Measurements from ENCODE around the gene LRRD1.
"Not testable (repeated sequence)": the region's sequence is repeated elsewhere in the genome, so short reads cannot be mapped to it uniquely, and the experiment has no call there.

The LRRD1 gene

DNA sequence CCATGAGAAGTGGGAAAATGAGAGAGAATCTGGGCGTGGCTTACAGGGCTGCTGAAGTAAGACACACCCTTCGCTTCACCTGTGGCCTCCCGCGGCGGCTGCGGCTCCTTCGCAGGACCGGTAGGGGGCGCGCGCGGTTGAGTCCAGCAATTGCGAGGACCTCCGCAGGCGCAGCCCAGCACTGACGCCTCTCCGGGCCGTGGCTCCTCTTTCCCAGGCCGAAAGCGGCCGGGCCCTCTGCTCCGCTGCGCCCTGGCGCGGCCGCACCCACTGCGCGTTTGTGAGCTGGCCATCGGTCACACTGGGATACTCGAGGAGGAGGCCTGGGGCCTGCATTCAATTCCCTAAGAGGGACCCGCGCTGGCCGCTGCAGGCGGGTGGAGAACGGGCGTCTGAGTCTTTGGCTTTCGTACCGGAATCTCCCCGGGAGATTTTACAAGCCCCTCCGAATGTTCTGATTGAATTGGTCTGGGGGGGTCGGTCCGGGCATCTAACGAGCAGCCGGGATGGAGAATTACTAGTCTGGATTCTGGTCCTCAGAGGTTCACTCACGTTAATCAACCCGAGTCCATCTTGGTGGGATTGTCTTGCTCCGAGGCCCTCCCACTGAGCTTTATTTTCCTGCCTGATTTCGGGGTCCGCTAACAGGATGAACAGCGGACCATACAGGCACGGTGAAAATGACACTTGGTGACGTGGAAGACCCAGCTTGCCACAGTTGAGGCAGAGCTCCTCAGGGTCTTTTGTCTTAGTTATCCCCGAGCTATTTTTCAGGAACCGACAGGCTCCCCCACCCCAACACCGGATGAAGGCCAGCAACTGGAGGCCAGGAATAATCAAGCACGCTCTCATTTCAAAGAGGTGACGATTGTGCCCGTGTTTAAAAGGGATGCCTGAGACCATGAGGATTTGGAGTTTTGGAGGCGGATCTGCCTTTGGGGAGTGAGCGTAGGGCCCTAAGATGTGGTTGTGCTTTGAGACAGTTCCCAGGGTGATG lies at the start of gene LRRD1:
LRRD1 (minus strand) TSS at position 215 of the 997 bp plus-strand sequence. CDS start 13,940 bp downstream, outside the sequence.
- DNase-seq, result peak; percentile 88

DNA sequence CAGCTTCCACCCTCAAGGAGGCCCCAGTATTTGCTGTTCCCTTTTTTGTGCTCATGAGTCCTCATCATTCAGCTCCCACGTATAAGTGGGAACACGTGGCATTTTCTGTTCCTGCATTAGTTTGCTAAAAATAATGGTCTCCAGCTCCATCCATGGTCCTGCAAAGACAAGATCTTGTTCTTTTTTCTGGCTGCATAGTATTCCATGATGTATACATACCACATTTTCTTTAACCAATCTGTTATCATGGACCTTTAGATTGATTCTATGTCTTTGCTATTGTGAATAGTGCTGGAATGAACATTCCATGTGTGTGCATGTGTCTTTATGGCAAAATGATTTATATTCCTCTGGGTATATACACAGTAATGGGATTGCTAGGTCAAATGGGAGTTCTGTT lies 49.8 kb upstream of the LRRD1 start:
- no peak for DNase-seq

DNA sequence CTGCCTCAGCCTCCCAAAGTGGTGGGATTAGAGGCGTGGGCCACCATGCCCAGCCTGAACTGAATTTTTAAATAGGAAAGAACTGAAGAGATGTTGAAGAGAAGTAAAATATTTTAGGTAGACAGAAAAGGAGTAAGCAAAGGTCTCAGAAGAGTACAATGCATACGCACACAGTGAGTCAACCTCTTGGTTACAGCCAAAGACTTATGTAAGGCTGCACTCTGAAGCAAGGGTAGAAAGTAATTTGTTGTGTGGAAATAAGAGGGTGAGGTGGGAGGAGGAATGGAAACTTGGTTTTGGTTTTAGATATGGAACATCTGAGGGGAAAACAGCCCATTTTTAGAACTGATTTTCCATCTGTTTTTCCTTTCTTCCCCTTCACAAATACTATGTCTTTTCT lies 49.2 kb upstream of the LRRD1 start:
- no peak for DNase-seq

DNA sequence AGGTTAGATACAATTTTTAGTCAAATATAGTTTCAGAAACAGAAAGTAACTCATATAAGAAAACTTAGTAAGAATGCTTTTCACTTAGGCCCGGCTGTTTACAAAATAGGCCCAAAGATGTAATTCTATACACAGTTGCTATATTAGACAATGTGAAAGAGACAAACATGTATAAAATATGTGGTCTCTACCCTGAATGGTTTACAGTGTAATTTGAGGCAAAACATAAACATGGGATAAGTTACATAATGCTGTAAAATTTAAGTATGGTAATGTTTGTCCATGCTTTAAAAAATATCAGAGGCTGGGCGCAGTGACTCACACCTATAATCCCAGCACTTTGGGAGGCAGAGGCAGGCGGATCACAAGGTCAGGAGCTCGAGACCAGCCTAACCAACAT lies 48.0 kb upstream of the LRRD1 start:
- no peak for DNase-seq

DNA sequence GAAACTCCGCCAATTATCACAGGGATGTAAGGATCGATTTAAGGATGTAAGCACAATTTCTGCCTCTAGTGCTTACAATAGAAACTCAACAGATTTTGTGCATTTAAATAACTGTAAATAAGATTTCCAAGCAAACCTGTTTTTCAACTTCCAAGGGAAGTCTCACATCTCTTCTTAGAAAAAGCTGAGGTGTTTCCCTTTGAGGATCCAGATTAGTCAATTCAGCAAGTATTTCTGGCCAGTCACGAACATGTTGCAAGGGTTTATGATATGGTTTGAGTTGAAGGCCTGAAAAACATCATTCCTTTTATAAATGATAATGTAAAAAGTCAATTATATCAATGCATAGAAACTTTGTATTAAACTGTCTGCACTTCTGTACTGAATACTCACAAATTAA lies 42.8 kb upstream of the LRRD1 start:
- DNase-seq, result no peak

DNA sequence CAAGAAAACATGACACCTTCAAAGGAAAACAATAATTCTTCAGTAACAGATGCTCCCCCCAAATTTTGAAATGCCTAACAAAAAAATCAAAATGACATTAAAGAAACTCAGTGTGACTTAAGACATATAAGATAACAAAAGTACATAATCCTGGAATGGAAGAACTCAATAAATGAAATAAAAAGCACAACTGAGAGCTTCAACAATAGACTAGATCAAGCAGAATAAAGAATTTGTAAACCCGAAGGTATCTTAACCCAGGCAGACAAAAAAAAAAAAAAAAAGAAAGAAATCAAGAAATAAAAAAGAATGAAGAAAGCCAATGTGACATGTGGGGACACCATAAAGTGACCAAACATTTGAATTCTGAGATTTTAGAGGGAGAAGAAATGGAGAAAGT lies 27.7 kb upstream of the LRRD1 start:
- DNase-seq, result no peak

DNA sequence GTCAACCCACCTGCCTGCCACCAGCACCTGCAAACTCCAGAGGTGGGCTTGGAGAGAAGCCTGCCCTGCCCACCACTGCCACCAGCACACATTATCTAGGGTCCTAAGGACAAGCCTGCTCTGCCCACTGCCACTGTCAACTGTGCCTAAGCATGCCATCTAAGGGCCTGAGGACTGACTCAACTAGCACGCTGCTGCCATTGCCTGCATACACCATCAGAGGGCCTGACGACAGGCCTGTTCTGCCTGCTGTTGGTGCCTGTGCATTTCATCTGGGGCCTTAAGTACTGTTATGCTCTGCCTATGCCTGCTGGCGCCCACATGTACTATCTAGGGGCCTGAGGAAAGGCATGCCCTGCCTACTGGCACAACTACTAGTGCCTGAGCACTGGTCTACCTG lies 27.0 kb upstream of the LRRD1 start:
- DNase-seq, result no peak

DNA sequence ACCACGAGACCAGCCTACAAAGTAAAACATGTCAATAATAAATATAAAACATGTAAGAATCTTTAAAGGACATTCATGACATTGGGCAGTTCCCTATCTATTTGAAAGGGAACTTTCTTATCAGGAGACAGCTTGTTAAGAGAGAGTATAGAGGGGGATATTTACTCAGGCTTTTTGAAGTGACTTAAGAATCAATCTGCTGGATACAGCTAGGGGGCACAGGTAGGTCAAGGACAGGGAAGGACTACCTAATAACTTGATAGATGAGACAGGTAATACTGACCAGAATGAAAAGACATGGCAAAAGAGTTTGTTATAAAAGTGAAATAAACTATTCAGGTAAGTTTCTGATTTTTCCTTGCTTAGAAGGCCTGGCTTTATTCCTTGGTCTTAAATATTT lies 21.8 kb upstream of the LRRD1 start:
- no peak for DNase-seq

DNA sequence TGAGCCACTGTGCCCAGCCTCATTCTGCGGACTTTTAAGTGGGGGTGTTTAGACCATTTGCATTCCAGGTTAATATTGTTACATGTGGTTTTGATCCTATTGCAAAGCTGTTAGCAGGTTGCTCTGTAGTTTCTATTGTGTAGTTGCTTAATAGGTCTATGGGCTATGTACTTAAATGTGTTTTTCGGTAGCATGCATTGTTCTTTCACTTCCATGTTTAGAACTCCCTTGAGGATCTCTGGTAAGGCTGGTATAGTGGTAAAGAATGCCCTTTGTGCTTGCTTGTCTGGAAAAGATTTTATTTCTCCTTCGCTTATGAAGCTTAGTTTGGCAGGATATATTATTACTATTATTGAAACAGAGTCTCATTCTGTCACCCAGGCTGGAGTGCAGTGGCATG lies 13.4 kb upstream of the LRRD1 start:
- DNase-seq, result no peak

DNA sequence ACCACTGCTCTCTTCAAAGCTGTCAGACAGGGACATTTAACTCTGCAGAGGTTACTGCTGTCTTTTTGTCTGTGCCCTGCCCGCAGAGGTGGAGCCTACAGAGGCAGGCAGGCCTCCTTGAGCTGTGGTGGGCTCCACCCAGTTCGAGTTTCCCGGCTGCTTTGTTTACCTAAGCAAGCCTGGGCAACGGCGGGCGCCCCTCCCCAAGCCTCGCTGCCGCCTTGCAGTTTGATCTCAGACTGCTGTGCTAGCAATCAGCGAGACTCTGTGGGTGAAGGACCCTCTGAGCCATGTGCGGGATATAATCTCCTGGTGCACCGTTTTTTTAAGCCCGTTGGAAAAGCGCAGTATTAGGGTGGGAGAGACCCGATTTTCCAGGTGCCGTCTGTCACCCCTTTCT lies 10.3 kb upstream of the LRRD1 start:
- not testable (repeated sequence) for DNase-seq

DNA sequence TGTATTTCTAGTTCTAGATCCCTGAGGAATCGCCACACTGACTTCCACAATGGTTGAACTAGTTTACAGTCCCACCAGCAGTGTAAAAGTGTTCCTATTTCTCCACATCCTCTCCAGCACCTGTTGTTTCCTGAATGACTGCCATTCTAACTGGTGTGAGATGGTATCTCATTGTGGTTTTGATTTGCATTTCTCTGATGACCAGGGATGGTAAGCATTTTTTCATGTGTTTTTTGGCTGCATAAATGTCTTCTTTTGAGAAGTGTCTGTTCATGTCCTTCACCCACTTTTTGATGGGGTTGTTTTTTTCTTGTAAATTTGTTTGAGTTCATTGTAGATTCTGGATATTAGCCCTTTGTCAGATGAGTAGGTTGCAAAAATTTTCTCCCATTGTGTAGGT lies 5.4 kb upstream of the LRRD1 start:
- not testable (repeated sequence) for DNase-seq

DNA sequence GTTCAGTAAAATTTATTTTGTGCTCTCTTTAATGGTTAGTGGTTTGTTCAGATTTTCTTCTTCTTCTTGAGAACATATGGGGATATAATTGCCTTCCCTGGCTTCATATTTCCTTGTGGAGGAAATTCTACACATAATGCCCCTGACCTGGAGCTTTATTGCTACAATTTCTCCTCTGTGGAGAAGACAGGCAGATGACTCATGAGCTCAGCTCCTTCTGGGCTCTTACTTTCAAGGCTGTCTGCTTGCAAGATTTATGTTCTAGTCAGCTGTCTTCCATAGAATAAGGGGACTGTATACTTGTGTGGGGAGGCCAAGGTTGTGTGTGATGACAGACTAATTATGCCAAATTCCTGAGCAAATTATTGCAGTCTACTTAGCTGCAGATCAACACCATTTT lies 1.6 kb downstream of the LRRD1 start:
- DNase-seq, result no peak

DNA sequence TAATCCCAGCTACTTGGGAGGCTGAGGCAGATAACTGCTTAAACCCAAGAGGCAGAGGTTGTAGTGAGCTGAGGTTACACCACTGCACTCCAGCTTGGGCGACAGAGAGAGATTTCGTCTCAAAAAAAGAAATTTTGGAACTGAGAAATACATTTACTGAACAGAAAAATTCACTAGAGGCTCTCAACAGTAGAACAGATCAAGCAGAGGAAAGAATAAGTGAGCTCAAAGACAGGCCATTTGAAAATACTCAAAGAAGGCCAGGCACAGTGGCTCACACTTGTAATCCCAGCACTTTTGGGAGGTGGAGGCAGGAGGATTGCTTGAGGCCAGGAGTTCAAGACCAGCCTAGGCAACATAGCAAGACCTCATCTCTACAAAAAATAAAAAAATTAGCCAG lies 9.4 kb downstream of the LRRD1 start:
- not testable (repeated sequence) for DNase-seq

DNA sequence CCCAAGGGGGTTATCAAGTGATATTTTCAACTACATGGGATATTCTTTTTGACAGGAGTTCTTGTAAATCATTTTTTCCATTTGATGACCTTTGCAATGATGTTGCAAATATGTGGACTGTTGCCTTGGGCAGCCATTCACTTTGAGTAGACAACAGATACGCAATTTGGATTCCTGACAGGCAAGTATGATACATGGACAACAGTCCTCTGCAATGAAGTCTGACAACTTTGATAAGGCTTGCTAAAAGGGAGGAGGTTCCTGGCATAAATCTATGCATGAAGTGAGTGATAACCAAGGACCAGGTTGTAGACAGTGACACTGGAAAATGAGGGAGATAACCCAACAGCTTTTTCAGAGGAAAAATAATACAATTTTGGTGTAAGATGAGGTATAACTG lies 17.7 kb downstream of the LRRD1 start:
- DNase-seq, result no peak

DNA sequence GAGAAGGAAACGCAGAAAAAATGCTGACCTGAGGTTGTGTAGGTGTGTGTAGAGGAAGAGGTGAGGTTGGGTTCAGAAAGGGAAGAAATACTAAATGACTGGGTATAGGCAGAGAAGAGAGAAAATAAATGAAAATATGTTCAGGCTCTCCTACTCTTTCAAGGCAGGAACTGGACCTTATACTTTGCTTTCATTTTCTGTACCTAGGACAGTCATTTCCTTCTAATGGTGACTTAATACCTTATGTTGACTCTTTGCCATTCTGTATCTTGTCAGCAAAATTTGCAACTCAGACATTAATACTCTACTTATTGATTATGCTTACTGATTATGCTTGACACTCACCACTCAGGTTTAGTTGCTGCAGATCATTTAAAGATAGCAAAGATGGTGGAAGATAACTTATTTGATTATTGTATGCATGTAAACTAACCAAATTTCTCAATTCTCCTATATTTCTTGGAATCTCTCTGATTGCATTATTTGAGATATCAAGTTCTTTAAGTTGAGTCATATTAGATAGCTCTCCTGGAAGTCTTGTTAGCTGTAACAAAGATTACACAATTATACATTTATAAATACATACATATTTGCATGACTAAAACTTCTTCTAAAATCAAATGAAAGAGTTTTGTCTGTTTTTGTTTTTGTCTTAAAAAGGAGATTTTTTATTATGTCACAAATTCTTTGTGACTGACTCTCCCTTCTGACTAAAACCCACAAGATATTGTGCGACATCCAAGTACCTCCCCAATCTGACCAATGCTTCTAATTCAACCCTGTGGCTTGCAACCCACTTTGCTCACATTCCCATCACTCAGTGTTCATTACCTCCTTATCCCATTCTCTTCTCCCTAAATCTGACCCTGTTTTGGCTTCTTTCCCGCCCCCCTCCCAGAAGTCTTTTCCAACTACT lies 20.0 kb downstream of the LRRD1 start:
- DNase-seq, result no peak

DNA sequence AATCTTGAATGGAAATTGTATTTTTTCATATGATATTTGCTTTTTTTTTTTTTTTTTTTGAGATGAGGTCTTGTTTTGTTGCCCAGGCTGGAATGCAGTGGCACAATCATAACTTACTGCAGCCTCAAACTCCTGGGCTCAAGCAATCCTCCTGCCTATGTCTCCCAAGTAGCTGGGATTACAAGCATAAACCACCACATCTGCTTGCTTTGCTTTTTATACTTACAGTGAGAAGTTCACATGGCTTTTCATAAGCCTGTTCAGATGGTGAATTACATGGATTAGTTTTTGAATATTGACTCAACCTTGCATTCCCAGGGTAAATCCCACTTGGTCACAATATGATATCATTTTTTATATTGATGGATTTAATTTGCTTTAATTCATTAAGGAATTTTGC lies 22.0 kb downstream of the LRRD1 start:
- no peak for DNase-seq

DNA sequence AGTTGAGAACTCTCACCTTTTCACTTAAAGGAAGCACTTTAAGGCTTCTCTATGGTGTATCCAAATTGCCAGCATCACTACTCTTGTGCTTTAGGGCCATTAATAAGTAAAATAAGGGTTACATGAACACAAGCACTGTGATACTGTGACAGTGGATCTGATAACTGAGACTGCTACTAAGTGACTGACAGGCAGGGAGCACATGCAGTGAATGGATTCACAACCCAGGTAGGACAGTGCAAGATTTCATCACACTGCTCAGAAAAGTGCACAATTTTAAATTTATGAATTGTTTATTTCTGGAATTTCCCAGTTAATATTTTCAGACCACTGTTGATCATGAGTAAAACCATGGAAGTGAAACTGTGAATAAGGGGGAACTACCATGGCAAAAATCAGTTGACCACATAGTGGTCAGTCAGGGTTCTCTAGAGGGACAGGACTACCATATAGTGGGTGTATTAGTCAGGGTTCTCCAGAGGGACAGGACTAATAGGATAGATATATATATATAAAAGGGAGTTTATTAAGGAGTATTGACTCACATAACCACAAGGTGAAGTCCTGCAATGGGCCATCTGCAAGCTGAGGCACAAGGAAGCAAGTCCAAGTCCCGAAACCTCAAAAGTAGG lies 23.7 kb downstream of the LRRD1 start:
- no peak for DNase-seq

DNA sequence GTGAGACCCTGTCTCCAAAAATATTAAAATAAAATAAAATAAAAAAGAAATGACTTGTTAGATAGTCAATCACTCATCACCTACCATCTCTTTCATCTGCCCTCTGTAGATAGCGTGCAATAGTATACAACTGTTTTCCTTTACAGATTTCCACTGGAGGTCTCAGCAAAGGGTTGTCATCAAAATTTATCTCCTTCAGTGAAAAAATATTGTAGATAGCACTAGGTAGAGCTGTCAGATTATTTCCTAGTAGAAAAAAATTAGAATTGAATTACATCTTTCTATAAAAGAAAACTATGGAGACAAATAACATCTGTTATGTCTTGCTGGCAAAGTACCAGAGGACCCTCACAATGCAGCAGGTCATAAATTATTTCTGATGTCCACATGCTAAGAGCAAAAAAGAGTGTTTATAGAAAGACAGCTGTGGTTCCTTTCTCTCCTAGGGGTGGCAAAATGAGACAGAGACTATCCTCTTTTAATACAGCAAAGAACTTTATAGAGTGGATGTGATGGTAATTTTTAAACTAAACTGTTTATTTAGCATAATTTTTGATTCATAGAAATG lies 28.4 kb downstream of the LRRD1 start:
- DNase-seq, result no peak

DNA sequence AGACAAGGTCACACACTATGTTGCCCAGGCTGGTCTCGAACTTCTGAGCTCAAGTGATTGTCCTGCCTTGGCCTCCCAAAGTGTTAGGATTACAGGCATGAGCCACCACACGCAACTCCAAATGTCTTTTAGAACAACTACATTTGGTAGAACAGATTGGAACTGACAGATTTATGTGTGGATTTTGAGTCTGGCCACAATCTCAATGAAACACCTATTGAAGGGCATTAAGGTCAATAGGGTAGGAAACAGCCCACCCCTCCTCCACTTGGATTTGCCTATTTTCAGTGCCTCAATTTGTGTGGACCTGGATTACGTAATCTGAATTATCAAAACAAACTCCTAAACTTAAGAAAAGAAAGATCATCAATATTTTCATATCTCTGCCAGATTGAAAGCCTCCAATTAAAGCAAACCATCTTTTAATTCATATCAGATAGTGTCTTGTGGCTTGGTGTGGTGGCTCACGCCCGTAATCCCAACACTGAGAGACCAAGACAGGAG lies 29.2 kb downstream of the LRRD1 start:
- no peak for DNase-seq

DNA sequence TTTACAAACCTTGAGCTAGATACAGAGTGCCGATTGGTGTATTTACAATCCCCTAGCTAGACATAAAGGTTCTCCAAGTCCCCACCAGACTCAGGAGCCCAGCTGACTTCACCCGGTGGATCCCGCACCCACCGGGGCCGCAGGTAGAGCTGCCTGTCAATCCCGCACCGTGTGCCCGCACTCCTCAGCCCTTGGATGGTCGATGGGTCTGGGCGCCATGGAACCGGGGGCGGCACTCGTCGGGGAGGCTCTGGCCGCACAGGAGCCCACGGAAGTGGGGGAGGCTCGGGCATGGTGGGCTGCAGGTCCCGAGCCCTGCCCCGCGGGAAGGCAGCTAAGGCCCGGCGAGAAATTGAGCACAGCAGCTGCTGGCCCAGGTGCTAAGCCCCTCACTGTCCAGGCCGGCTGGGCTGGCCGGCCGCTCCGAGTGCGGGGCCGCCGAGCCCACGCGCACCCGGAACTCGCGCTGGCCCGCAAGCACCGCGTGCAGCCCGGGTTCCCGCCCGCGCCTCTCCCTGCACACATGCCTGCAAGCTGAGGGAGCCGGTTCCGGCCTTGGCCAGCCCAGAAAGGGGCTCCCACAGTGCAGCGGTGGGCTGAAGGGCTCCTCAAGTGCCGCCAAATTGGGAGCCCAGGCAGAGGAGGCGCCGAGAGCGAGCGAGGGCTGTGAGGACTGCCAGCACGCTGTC lies 35.6 kb downstream of the LRRD1 start:
- DNase-seq, result not testable (repeated sequence)

DNA sequence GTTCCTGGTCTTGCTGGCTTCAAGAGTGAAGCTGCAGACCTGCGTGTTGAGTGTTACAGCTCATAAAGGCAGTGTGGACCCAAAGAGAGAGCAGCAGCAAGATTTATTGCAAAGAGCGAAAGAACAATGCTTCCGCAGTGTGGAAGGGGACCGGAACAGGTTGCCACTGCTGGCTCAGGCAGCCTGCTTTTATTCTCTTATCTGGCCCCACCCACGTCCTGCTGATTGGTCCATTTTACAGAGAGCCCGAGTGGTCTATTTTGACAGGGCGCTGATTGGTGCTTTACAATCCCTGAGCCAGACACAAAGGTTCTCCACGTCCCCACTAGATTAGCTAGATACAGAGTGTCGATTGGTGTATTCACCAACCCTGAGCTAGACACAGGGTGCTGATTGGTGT lies 36.2 kb downstream of the LRRD1 start:
- not testable (repeated sequence) for DNase-seq

DNA sequence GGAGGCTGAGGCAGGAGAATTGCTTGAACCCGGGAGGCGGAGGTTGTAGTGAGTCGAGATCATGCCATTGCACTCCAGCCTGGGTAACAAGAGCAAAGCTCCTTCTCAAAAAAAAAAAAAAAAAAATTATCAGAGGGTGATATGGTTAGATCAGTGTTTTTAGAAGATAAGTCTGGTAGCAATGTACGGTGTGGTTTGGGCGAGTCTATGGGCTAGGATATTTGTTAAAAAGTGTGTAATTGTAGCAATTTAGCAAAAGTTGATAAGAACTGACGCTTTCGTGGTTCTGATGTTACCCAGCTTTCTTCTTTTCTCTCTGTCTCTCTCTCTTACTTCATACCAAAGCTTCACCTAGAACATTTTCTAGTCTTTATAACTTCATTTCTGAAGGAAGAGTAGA lies 37.8 kb downstream of the LRRD1 start:
- no peak for DNase-seq

Measured in NCI-H774 (cell line).